ENCODE measurements around the gene CD274. TPM values are rescaled to one million over a fixed set of nuclear protein-coding genes. Genes with fewer than 3 reads are reported as not detected.
"Not testable (repeated sequence)": the region's sequence is repeated elsewhere in the genome, so short reads cannot be mapped to it uniquely, and the experiment has no call there.

The CD274 gene
- polyA plus RNA-seq, 1 experiment = 16.6 TPM

GRCh38 chr9:5466005-5466404 is 15.7 kb downstream of the CD274 start:
- no peaks in the 10 kb centered on the region for H3K27me3 ChIP-seq (ENCODE audit: control insufficient read depth, insufficient read depth, low read length)
- no peak for DNase-seq (ENCODE audit: low read depth, low spot score)
- TF ChIP-seq CTCF (IDR thresholded peaks at IDR 0.05; ENCODE audit: low read depth, low read length) = no peak
- no peak overlapping the region for H3K4me3 ChIP-seq (ENCODE audit: low read depth, low read length)
- H3K27ac ChIP-seq (ENCODE audit: low read depth, low read length) = no peak overlapping the region
- CTCF ChIA-PET = interaction anchor here (4.6 kb wide), 1 partner anchor 124 kb away, joined by 22 read pairs; no protein-coding TSS in a partner anchor
- POLR2A ChIA-PET = no interaction called here
- no peaks in the 10 kb centered on the region for H3K9me3 ChIP-seq (ENCODE audit: control insufficient read depth, insufficient read depth, low read length)

- no peaks in the 10 kb centered on the region for H3K9me3 ChIP-seq (ENCODE audit: control insufficient read depth, insufficient read depth, low read length)
- TF ChIP-seq CTCF (IDR thresholded peaks at IDR 0.05; ENCODE audit: low read depth, low read length) = no peak
- H3K4me3 ChIP-seq (ENCODE audit: low read depth, low read length) = no peak overlapping the region
- no peak overlapping the region for H3K27ac ChIP-seq (ENCODE audit: low read depth, low read length)
- no peak for DNase-seq (ENCODE audit: low read depth, low spot score)
- ChIA-PET CTCF (interaction anchor here (4.6 kb wide), 1 partner anchor 123 kb away, joined by 22 read pairs; no protein-coding TSS in a partner anchor), POLR2A (no interaction called here)
- no peaks in the 10 kb centered on the region for H3K27me3 ChIP-seq (ENCODE audit: control insufficient read depth, insufficient read depth, low read length)
Observed at GRCh38 chr9:5466766-5467165, 16.4 kb downstream of the CD274 start.

GRCh38 chr9:5468850-5469249 is 18.5 kb downstream of the CD274 start:
- TF ChIP-seq CTCF (IDR thresholded peaks at IDR 0.05; ENCODE audit: low read depth, low read length) = no peak
- ChIA-PET CTCF (interaction anchor here (0.8 kb wide), 1 partner anchor 122 kb away, joined by 5 read pairs; no protein-coding TSS in a partner anchor), POLR2A (no interaction called here)
- Histone ChIP-seq H3K9me3 (ENCODE audit: control insufficient read depth, insufficient read depth, low read length) (no peaks in the 10 kb centered on the region), H3K27me3 (ENCODE audit: control insufficient read depth, insufficient read depth, low read length) (no peaks in the 10 kb centered on the region), H3K27ac (ENCODE audit: low read depth, low read length) (no peak overlapping the region), H3K4me3 (ENCODE audit: low read depth, low read length) (no peak overlapping the region)
- no peak for DNase-seq (ENCODE audit: low read depth, low spot score)

GRCh38 chr9:5470122-5470521 is 19.8 kb downstream of the CD274 start:
- Histone ChIP-seq H3K27me3 (ENCODE audit: control insufficient read depth, insufficient read depth, low read length) (no peaks in the 10 kb centered on the region), H3K27ac (ENCODE audit: low read depth, low read length) (no peak overlapping the region), H3K9me3 (ENCODE audit: control insufficient read depth, insufficient read depth, low read length) (no peaks in the 10 kb centered on the region), H3K4me3 (ENCODE audit: low read depth, low read length) (no peak overlapping the region)
- CTCF ChIA-PET = no interaction called here
- TF ChIP-seq CTCF (IDR thresholded peaks at IDR 0.05; ENCODE audit: low read depth, low read length) = no peak
- POLR2A ChIA-PET = no interaction called here
- no peak for DNase-seq (ENCODE audit: low read depth, low spot score)

- TF ChIP-seq CTCF (IDR thresholded peaks at IDR 0.05; ENCODE audit: low read depth, low read length) = no peak
- Histone ChIP-seq H3K9me3 (ENCODE audit: control insufficient read depth, insufficient read depth, low read length) (no peaks in the 10 kb centered on the region), H3K4me3 (ENCODE audit: low read depth, low read length) (no peak overlapping the region), H3K27me3 (ENCODE audit: control insufficient read depth, insufficient read depth, low read length) (no peaks in the 10 kb centered on the region), H3K27ac (ENCODE audit: low read depth, low read length) (no peak overlapping the region)
- CTCF ChIA-PET = no interaction called here
- POLR2A ChIA-PET = no interaction called here
- DNase-seq (ENCODE audit: low read depth, low spot score) = no peak
Observed at GRCh38 chr9:5470816-5471215, 20.5 kb downstream of the CD274 start.

- H3K9me3 ChIP-seq (ENCODE audit: control insufficient read depth, insufficient read depth, low read length); H3K27ac ChIP-seq (ENCODE audit: low read depth, low read length); CTCF ChIA-PET; H3K4me3 ChIP-seq (ENCODE audit: low read depth, low read length); POLR2A ChIA-PET; H3K27me3 ChIP-seq (ENCODE audit: control insufficient read depth, insufficient read depth, low read length); DNase-seq (ENCODE audit: low read depth, low spot score): not testable (repeated sequence)
Observed at GRCh38 chr9:5475611-5476010, 25.3 kb downstream of the CD274 start.
